HG02981 (cell line): ENCODE data around the gene DPF3.

Source experiments
- ATAC-seq: cut with Tn5 transposase; IDR thresholded peaks from one replicate; pipeline ENCODE4 v1.9.1; 2021; ENCODE audit warnings: mild to moderate bottlenecking, moderate library complexity; ENCODE audit not compliant: unreplicated experiment

Gene DPF3

DNA sequence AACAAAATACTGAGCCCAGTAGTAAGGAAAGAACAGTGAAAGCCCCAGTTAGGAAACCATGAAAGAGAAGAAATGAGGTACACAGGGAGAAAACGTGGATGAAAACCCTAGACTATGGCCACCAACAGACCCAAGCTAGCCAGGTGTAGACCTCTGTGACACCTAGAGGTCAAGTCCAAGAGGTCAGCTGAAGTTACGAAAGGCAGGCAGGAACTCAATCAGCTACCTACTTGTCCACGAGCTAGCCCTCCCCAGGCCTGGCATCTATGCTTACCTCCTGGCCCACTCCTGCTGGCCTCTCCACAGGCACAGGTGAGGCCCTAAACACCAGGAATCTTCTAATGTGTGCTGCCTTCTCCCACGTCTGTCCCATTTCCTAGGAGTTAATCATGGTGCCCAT lies 48.7 kb downstream of the DPF3 start:
- no peak for ATAC-seq

DNA sequence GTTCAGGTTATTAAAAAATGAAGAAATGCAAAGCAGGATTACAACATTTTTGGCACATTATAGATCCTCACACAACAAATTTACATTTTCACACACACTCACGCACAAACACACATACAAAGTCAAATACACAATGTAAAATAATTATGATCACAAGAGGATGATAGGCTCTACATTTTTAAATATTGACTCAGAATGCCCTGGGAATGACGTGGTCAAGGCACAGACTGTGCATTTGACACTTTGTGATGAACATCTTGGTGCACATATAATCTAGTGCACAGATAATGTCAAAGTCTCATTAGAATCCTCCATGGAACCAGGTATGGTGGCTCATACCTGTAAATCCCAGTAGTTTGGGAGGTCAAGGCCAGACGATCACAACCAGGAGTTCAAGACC lies 49.4 kb downstream of the DPF3 start:
- ATAC-seq = no peak

DNA sequence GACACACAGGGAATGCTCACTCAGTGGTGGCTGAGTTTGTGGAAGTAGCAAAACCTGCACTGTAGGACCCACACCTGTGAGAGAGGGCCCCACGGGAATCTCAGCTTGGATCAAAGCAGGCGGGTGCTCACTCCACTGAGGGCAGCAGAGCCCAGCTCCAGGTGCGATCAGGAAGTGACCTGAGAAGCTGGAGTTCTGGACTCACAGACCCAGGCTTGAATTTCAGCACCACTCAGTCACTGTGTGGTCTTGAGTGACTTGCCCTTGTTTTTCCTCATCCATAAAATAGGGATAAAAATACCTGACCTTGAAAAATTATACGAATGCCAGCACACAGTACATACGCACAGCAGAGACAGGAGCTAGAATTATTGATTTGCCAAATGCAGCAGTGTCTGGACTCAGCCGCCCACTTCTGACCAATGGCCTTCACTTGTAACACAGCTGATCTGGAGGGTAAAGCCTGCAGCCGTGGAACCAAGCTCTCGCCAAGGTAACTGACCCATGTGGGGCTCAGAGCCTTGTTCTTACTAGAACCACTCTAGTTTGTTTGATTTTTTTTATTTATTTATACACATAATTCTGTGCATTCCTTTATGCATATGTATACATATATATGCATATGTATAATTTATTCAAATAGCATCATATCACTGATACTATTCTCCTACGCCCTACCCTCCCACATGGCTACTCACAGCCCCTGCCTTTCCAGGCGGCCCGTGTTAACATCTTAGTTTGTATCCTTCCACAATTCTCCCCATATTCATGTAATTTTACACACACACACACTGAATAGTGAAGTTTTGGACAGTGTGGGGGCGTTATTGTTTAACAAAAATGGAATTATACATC lies 53.9 kb downstream of the DPF3 start:
- ATAC-seq = no peak

DNA sequence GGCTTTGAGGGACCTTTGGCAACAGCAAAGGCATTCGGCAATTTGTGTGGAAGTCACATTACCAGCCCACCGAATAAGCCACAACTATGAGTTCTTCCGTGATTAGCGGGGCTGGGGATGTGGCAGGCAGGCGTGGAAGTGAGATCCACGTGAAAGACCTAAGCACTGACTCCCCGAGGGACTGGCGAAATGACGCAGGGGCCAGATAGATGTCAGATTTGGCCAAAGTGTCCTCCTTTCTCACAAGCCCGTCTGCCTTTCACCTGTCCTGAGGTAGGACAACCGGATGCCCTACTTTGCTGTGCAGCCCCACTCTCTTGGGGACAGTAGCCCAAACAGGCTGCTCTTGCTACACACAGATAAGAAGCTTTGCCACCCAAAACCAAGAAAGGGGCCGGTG lies 54.5 kb downstream of the DPF3 start:
- ATAC-seq = no peak

DNA sequence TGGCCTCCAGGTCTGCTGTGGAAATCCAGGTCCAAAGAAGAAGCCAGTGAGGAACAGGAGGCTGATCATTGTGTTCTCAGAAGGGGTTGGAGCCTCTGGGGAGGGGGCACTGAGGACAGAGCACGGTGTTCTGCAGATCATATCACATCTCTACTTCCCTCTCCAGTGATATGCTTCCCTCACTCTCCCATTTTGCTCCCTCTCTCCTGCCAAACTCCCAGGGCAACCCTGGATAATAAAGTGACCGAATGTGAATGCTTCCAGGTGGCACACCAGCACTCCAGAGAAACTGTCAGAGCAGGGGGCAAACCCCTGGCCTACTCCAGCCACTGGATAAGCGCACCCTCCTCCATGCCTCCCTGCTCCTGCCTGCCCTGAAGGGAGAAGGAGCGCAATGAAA lies 57.8 kb downstream of the DPF3 start:
- ATAC-seq = no peak

DNA sequence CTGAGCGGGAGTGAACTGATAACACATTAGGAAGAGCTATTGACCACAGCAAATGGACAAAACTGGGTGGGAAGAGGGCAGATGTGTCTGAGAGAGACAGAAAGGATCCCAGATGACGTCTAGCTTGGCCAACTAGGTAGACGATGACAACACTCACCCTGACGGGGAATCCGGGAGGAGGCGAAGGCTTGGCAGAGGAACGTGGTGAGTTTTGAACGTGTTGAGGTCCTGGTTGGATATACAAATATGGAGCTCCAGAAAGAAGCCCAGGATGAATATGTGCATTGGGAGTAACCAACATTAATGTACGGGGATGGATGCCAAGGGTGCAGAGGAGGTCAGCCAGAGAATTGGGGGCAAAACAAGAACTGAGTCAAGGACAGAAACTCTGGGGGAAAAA lies 60.7 kb downstream of the DPF3 start:
- no peak for ATAC-seq

DNA sequence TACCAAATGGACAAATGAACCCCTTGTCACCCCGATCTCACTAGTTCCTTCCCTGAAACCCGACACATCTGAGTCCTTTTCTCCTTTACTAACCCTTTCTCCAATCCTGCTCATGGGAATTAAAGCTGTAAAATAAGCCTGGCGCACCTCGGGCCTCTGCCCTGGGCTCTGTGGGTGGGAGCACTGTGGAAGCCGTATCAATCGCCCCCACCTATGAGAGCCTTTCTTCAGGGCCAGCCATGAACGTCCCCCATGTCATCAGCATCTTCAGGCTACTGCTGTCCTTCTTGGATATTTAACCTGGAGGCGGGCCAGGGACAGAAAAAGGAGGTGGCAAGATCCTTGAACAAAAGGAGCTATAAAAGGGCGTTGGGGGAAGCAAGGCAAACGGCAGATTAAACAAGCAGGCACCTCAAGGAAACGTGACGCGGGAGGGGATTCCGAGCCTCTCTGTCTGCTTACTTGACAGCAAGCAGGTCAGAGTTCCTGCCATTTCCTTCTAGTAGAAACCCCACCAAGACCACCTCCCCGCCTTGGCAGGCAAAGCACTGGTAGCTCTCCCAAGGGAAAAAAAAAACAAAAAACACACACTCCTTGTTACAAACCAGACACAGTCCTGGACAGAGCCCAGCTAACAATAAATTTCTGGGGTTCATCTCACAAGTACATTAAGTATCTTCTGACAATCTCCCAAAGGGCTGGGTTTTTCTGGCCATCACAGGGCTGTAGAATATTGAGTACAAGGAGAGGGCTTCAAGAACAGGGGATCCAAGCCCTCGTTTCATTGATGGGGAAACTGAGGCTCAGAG lies 62.9 kb downstream of the DPF3 start:
- no peak for ATAC-seq

DNA sequence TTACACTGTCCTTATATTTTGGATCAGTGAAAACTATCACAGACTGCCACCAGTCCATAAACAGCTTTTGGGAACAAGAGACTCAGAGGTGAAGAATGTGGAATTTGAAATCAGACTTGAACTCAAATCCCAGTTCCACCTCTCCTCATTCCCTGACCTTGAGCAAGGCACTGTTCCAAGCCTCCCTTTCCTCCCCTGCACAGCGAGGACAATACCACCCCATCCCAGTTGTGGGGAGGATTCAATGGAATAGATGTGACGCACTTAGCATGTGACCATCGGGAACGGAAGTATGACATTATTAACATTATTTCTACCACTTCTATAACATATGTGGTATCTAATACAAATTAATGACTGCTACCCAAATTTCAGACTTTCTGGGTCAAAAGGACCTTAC lies 63.5 kb downstream of the DPF3 start:
- ATAC-seq = no peak

DNA sequence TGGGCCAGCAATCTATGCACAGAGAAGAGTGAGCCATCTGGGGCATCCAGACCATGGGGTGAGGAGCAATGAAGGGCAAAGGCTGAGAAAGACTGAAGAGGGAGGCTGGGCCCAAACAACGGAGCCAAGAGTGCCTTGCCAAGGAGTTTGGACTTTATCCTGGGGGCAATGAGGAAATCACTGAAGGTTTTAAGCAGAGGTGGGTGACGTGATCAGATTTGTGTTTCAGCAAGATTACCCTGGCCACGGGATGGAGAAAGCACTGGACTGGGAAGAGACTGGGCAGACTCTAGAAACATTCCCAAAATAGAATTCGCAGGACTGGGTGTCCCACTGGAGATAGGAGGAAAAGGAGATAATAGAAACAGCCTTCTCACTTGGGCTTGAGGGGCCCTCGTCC lies 65.3 kb downstream of the DPF3 start:
- ATAC-seq = no peak

DNA sequence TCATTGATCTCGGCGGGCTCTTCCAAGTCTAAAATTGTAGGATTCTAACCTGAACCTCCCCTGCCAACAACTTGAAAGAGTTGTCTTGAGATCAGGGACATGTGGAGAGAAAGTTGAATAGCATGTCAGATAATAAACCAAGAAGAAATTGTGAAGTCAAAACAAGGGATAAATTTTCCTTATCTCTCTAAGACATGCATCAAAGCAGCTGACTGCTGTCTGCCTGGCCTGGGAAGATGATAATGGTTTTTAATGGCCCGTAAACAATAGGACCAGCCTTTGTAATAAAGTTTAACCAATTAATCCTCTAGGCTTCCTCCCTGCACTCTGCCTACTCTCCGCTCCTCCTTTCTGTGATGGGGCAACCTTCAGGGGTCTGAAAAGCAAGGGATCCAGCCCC lies 67.9 kb downstream of the DPF3 start:
- no peak for ATAC-seq

DNA sequence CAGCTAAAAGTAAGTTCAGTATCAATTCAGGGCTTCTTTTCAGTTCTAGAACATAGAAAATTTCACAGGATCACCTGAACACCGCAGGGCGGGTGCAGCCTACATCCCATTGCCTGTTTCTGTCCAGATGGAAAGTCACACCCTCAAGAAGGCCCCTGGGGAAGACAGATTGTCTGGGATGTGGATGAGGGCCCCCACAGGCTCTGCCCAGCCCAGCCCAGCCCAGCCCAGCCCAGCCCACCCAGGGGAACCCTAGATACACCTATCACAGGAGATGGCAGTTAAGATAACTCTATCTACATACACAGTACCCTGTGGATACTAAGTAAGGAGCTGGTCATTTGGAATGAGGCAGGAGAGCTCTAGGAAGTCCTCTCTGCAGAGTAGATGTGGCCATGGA lies 68.4 kb downstream of the DPF3 start:
- no peak for ATAC-seq

DNA sequence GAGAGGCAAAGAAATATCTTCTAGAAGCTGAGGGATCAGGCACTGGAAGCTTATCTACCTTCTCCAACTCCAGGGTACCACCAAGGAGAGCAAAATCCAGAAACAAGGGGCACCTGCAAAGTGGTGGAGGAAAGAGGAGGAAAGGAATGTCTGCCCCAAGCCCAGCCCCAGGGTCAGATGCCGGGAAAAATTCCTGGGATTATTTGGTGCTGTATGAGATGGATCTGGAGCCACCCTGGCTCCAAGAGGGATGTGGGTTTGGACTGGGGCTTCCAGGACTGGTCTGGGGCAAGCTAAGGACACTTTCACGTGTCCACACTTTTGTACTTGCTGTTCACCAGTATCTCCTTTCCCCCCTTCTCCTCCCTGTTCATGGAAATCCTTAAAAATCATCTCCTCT lies 69.8 kb downstream of the DPF3 start:
- ATAC-seq = no peak

DNA sequence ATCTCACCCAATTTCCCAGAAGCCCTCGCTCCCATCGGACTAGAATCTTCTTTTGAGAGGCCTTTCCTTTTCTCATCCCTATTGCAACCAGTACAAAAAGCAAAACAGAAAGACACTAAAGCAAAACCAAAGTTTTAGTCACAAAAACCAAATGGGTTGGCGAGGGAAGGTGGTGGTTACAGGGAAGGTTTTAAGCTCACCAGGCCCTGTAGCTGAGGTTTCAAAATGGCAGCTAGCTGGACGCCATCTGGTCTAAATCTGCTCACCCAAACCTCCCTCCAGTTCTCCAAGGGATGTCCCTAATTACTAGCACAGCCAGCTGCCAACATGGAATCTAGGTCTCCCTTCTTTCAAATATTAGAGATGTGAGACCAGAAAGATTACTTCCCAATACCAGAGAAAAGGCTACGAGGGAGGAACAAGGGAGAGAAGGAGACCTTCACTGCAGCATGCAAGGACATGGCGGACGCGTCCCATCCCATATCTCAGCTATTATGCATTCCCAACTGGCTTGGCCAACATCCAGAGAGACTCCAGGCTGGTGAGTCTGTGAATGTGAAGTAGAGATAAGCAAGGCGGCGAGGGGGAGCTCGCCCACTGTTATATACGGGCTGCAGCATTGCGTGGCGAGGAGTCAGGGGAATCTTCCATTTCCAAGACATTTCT lies 70.8 kb downstream of the DPF3 start:
- ATAC-seq = no peak

DNA sequence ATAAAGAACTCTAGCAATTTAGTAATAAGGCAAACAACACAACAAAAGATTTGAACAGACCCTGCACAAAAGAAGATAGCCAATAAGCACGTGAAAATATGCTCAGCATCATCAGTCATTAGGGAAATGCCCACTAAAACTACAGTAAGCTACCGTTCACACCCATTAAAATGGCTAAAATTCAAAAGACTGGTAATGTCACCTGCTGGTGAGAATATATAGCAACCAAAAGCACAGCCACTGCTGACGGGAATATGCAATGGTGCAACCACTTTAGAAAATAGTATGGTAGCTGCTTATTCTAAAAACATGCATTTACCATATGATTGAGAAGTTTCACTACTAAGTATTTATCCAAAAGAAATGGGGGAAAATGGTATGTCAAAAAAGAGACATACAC lies 74.9 kb downstream of the DPF3 start:
- ATAC-seq = no peak

DNA sequence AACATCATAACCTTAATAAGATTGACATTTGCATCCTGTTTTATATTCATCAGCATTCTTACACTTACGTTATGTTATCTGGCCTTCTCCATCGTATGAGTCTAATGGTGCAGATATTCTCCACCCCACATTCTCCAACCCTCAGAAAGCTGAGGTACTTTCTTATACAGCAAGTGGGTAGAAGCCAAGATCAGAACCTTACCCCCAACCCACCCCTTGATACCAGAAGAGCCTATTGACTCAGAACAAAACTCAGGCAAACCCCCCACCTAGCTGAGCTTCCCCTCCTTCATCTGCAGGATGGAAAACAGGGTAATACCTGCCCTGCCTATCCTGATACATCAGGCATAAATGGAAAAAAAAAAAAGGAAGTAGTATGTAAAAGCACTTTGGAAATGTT lies 77.6 kb downstream of the DPF3 start:
- no peak for ATAC-seq

DNA sequence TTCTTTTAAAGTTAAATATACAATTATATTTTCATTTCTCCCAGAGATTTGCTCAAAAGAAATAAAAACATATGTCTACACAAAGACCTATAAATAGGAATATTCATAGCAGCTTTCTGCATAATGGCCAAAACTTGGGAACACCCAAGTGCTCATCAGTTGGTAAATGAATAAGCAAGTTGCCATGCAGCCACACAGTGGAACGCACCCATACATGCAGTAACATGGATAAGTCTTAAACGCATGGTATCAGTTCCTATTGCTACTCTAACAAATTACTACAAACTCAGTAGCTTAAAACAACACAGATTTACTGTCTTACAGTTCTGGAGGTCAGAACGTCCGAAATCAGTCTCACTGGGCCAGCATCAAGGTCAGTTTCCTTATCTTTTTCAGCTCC lies 78.5 kb downstream of the DPF3 start:
- ATAC-seq = no peak

DNA sequence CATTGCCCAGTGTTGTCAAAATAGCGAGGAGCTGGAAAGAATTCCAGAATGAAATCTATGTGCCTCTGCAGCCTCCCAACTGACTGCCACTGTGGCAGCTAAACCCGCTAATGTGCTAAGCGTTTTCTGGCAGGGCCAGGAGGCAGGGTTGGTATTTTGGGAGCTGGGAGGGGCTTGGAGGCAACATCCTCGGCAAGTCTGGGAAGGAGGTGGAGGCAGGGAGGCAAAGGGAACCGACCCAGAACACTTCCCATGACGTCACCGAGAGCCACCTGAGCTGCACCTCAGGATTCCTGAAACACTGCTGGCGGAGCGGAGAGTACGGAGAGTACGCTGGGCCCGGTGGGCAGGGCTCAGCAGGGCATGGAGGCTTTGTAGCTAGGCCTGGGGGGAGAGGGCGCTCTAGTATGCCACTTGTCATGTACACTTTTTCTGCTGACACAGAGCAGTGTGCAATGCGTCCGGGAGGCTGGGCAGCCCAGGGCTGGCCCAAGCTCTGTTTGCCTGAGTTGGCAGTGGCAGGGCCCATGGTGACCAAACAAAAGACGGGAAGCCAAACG lies 81.5 kb downstream of the DPF3 start:
- ATAC-seq = no peak

DNA sequence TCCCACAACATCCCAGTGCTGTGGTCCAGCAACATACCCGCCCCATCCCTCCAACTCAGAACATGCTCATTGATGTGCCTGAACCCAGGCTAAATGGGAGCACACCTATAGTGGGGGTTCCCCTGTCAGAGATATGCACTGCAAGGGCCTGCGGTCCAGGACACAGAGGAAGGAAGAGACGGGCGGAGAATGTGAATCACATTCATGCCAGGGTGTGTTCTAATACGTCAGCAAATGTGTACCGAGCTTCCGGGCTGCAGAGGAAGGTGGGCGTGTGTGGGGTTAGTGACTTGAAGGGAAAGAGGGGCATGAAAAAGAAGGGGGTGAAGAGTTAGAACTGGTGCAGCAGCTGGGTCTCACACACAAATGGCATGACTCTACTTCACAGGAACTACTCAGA lies 83.7 kb downstream of the DPF3 start:
- no peak for ATAC-seq

DNA sequence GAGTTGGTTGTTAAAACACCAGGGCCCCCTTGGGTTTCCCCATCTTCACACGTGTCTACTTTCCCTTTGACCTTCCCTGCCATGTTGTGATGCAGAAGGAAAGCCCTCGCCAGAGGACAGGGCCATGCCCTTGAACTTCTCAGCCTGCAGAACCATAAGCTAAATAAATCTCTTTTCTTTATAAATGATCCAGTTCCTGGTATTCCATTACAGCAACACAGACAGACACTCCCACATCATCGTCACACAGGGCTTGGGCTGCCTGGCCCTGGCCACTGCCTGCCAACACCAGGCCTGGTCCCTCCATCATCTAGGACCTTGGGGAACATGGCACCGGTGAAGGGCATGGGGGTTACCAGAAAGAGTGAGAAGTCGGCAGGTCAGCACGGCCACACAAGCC lies 84.8 kb downstream of the DPF3 start:
- ATAC-seq = no peak

DNA sequence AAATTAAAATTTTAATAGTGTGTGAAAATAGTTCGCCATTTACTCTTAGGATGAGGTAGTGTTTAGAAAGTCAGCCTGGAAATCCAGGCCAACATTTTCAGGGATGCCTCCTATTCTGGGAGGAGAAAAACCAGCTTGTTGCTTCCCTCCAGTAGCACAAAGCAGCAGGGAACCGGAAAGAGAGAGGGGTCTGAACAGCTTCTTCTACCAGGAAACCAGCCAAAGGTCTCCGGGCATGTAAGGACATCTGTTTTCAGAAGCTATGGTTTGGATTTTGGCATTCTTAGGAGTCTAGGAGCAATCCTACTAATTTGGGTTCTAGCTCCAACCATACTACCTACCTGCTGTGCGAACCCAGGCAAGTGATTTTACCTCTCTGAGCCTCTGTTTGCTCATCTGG lies 85.3 kb downstream of the DPF3 start:
- no peak for ATAC-seq

DNA sequence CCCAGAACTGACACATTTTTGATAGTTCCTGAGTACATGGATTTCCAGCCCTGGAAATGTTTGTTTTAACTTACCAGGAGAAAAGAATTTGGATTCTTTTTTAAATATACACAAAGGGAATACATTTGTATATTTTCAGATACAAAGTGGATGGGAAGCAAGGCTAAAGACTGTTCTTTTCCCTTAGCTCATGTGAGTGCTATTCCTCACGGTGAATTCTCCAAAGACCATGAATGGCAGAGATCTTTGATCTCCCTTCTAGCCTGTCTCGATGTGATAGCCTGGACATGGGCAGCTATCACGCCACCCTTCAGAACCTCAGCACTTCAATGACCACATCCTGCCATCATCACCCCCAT lies 91.3 kb downstream of the DPF3 start:
- ATAC-seq = no peak
